Measurements from ENCODE around the gene MYH11.
"Not testable (repeated sequence)": the region's sequence is repeated elsewhere in the genome, so short reads cannot be mapped to it uniquely, and the experiment has no call there.

The MYH11 gene

DNA sequence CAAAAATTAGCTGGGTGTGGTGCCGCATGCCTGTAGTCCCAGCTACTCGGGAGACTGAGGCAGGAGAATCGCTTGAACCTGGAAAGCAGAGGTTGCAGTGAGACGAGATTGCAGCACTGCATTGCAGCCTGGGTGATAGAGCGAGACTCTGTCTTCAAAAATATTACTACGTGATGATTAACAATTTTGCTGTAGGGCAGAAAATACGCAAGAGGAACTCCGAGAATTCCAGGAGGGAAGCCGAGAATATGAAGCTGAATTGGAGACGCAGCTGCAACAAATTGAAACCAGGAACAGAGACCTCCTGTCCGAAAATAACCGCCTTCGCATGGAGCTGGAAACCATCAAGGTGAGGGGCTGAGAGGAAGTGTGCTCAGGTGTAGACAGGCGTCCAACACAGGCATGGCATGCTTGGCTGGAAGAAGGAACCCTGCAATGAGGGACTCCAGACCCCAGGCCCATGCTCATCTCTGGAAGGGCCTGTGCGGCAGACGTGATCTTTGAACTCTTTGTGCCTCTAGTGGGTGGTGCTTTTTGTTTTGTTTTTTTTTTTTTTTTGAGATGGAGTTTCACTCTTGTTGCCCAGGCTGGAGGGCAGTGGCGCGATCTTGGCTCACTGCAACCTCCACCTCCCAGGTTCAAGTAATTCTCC is 189.6 kb downstream of the MYH11 start:
- TF ChIP-seq, protein P1, sequence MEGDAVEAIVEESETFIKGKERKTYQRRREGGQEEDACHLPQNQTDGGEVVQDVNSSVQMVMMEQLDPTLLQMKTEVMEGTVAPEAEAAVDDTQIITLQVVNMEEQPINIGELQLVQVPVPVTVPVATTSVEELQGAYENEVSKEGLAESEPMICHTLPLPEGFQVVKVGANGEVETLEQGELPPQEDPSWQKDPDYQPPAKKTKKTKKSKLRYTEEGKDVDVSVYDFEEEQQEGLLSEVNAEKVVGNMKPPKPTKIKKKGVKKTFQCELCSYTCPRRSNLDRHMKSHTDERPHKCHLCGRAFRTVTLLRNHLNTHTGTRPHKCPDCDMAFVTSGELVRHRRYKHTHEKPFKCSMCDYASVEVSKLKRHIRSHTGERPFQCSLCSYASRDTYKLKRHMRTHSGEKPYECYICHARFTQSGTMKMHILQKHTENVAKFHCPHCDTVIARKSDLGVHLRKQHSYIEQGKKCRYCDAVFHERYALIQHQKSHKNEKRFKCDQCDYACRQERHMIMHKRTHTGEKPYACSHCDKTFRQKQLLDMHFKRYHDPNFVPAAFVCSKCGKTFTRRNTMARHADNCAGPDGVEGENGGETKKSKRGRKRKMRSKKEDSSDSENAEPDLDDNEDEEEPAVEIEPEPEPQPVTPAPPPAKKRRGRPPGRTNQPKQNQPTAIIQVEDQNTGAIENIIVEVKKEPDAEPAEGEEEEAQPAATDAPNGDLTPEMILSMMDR (IDR thresholded peaks at IDR 0.05): no peak
- Mint-ChIP-seq H3K4me1 (peaks cover 7% of the 10 kb centered on the region), H3K9me3 (no peaks in the 10 kb centered on the region), H3K27ac (no peak overlapping the region), H3K36me3 (ENCODE audit: low read depth) (peaks cover 54% of the 10 kb centered on the region), H3K4me3 (no peak overlapping the region), H3K27me3 (ENCODE audit: low read depth, poor library complexity) (no peaks in the 10 kb centered on the region)
- DNase-seq: no peak

DNA sequence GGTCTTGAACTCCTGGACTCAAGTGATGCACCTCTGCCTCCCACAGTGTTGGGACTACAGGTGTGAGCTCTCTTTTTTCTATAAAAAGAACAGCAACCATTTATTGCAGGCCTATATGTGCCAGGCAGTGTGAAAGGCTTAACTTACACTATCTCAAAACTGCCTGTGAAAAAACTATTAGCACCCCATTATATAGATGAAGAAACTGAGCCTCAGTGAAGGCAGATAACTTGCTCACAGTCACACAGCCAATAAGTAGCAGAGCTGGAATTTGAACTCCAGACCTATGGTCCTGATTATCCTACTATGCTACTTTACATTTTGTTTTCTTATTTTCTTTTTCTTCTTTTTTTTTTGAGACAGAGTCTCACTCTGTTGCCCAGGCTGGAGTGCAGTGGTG is 191.7 kb downstream of the MYH11 start:
- DNase-seq: no peak
- no peak overlapping the region for H3K4me3 Mint-ChIP-seq
- peaks cover 8% of the 10 kb centered on the region for H3K4me1 Mint-ChIP-seq
- no peak overlapping the region for H3K27ac Mint-ChIP-seq
- no peaks in the 10 kb centered on the region for H3K27me3 Mint-ChIP-seq (ENCODE audit: low read depth, poor library complexity)
- TF ChIP-seq, protein P1 (IDR thresholded peaks at IDR 0.05): no peak
- H3K9me3 Mint-ChIP-seq: no peaks in the 10 kb centered on the region
- H3K36me3 Mint-ChIP-seq (ENCODE audit: low read depth): peaks cover 59% of the 10 kb centered on the region

DNA sequence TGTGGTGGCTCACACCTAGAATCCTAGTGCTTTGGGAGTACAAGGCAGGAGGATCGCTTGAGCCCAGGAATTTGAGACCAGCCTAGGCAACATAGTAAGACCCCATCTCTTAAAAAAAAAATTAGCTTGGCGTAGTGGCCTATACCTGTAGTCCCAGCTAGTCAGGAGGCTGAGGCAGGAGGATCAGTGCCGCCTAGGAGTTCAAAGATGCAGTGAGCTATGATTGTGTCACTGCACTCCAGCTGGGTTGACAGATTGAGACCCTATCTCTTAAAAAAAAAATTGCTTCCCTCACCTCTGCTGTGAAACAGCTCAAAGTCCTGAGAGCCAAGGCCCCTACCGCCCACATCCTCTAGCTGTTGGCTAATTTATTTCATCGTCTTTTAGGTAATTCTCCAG is 196.6 kb downstream of the MYH11 start:
- Mint-ChIP-seq H3K4me1 (peaks cover 20% of the 10 kb centered on the region), H3K4me3 (no peak overlapping the region), H3K27ac (peak overlapping the region; percentile 75), H3K9me3 (no peaks in the 10 kb centered on the region), H3K27me3 (ENCODE audit: low read depth, poor library complexity) (no peaks in the 10 kb centered on the region), H3K36me3 (ENCODE audit: low read depth) (peaks cover 31% of the 10 kb centered on the region)
- TF ChIP-seq, protein P1 (IDR thresholded peaks at IDR 0.05): no peak
- no peak for DNase-seq

DNA sequence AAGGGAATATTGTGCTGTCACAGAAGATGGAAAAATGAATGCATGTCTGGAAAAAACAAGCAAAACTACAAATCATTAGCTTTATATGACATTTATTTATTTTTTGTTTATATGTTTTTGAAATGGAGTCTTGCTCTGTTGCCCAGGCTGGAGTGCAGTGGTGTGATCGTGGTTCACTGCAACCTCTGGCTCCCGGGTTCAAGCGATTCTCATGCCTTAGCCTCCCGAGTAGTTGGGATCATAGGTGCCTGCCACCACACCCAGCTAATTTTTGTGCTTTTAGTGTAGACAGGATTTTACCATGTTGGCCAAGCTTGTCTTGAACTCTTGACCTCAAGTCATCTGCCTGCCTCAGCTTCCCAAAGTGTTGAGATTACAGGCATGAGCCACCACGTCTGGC is 198.3 kb downstream of the MYH11 start:
- no peaks in the 10 kb centered on the region for H3K9me3 Mint-ChIP-seq
- H3K27me3 Mint-ChIP-seq (ENCODE audit: low read depth, poor library complexity): no peaks in the 10 kb centered on the region
- TF ChIP-seq, protein P1 (IDR thresholded peaks at IDR 0.05): no peak
- H3K36me3 Mint-ChIP-seq (ENCODE audit: low read depth): peaks cover 22% of the 10 kb centered on the region
- peaks cover 21% of the 10 kb centered on the region for H3K4me1 Mint-ChIP-seq
- no peak overlapping the region for H3K27ac Mint-ChIP-seq
- no peak for DNase-seq
- H3K4me3 Mint-ChIP-seq: no peak overlapping the region

DNA sequence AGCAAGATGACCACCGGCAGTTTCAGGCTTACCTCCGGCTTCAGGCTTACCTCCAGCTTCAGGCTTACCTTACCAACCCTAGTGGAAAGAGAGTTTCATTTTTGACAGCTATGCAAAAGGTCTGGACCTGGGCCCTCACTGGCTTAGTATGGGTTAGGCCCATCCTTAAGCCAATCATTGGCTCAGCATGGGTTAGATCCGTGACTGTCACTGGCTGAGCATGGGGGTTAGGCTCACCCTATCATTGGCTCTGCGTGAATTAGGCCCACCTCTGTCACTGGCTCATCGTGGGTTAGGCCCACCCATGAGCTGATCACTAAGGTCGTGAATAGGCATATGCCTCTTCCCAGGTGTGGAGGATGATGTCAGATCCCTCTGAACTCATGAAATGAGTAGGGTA is 198.7 kb downstream of the MYH11 start:
- Mint-ChIP-seq H3K27ac (peak overlapping the region; percentile 45), H3K9me3 (no peaks in the 10 kb centered on the region), H3K4me3 (no peak overlapping the region), H3K36me3 (ENCODE audit: low read depth) (peaks cover 20% of the 10 kb centered on the region), H3K4me1 (peaks cover 25% of the 10 kb centered on the region), H3K27me3 (ENCODE audit: low read depth, poor library complexity) (no peaks in the 10 kb centered on the region)
- no peak for DNase-seq
- TF ChIP-seq, protein P1 (IDR thresholded peaks at IDR 0.05): no peak

DNA sequence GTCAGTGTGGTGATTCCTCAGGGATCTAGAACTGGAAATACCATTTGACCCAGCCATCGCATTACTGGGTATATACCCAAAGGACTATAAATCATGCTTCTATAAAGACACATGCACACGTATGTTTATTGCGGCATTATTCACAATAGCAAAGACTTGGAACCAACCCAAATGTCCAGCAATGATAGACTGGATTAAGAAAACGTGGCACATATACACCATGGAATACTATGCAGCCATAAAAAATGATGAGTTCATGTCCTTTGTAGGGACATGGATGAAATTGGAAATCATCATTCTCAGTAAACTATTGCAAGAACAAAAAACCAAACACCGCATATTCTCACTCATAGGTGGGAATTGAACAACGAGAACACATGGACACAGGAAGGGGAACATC is 201.3 kb downstream of the MYH11 start:
- not testable (repeated sequence) for H3K27ac Mint-ChIP-seq; H3K9me3 Mint-ChIP-seq; H3K36me3 Mint-ChIP-seq (ENCODE audit: low read depth); H3K27me3 Mint-ChIP-seq (ENCODE audit: low read depth, poor library complexity); DNase-seq; H3K4me3 Mint-ChIP-seq
- peaks cover 36% of the 10 kb centered on the region for H3K4me1 Mint-ChIP-seq

All from nephron progenitor cell (in vitro differentiated cells).